WERI-Rb-1 (cell line): ENCODE measurements around the gene COL5A1.

Experiments used
- DNase-seq: peaks from one replicate; pipeline ENCODE4 v3.0.0-alpha.2; 2020
- H3K27ac ChIP-seq: fragments of 250-450 bp; sonication (Bioruptor Pico); 2 replicates; pipeline ENCODE4 v1.5.1; 2020; ENCODE audit warnings: mild to moderate bottlenecking, moderate library complexity
- H3K27me3 ChIP-seq: fragments of 250-450 bp; sonication (Bioruptor Pico); 2 replicates; pipeline ENCODE4 v1.5.1; 2021; ENCODE audit warnings: mild to moderate bottlenecking, low read depth, moderate library complexity; ENCODE audit not compliant: insufficient read depth, severe bottlenecking
- H3K36me3 ChIP-seq: fragments of 250-450 bp; sonication (Bioruptor Pico); 2 replicates; pipeline ENCODE4 v1.5.1; 2020; ENCODE audit warnings: mild to moderate bottlenecking, moderate library complexity
- H3K4me3 ChIP-seq: 2 replicates; pipeline ENCODE4 v1.5.1; 2011; ENCODE audit warnings: low read depth, mild to moderate bottlenecking, control low read depth, low read length
- H3K9me3 ChIP-seq: fragments of 250-450 bp; sonication (Bioruptor Pico); 2 replicates; pipeline ENCODE4 v1.5.1; 2021; ENCODE audit warnings: mild to moderate bottlenecking, moderate library complexity; ENCODE audit not compliant: severe bottlenecking
- CTCF ChIP-seq: IDR thresholded peaks from 2 replicates; pipeline ENCODE4 v1.5.1; 2011; ENCODE audit warnings: low read depth, mild to moderate bottlenecking, control low read depth, inconsistent platforms, low read length

The COL5A1 gene

GRCh38 chr9:134648701-134649530 lies 7.3 kb downstream of the COL5A1 start:
- no peak for TF ChIP-seq CTCF
- Histone ChIP-seq H3K9me3 (no peaks in the 10 kb centered on the region), H3K27me3 (no peaks in the 10 kb centered on the region), H3K4me3 (no peak overlapping the region), H3K27ac (no peak overlapping the region), H3K36me3 (peaks cover 5% of the 10 kb centered on the region)
- no peak for DNase-seq

GRCh38 chr9:134650431-134651190 lies 9.0 kb downstream of the COL5A1 start:
- TF ChIP-seq CTCF, result no peak
- no peaks in the 10 kb centered on the region for H3K27me3 ChIP-seq

GRCh38 chr9:134651226-134651905 lies 9.8 kb downstream of the COL5A1 start:
- Histone ChIP-seq H3K4me3 (no peak overlapping the region), H3K9me3 (no peaks in the 10 kb centered on the region), H3K27me3 (no peaks in the 10 kb centered on the region), H3K27ac (no peak overlapping the region), H3K36me3 (peaks cover 5% of the 10 kb centered on the region)
- no peak for DNase-seq
- TF ChIP-seq CTCF, result no peak

More at GRCh38 chr9:134650431-134651190, 9.0 kb downstream of the COL5A1 start:
- no peaks in the 10 kb centered on the region for H3K9me3 ChIP-seq
- DNase-seq, result no peak
- peaks cover 5% of the 10 kb centered on the region for H3K36me3 ChIP-seq
- no peak overlapping the region for H3K4me3 ChIP-seq
- no peak overlapping the region for H3K27ac ChIP-seq

GRCh38 chr9:134652291-134653225 lies 11.0 kb downstream of the COL5A1 start:
- TF ChIP-seq CTCF, result no peak
- H3K9me3 ChIP-seq, result no peaks in the 10 kb centered on the region

GRCh38 chr9:134653259-134654009 lies 11.8 kb downstream of the COL5A1 start:
- TF ChIP-seq CTCF, result no peak
- Histone ChIP-seq H3K4me3 (no peak overlapping the region), H3K27ac (no peak overlapping the region), H3K36me3 (peaks cover 5% of the 10 kb centered on the region), H3K27me3 (no peaks in the 10 kb centered on the region), H3K9me3 (no peaks in the 10 kb centered on the region)
- DNase-seq, result no peak

More at GRCh38 chr9:134652291-134653225, 11.0 kb downstream of the COL5A1 start:
- Histone ChIP-seq H3K27me3 (no peaks in the 10 kb centered on the region), H3K36me3 (peaks cover 5% of the 10 kb centered on the region), H3K27ac (no peak overlapping the region), H3K4me3 (no peak overlapping the region)
- no peak for DNase-seq
